B cell (primary cell): ENCODE data around the gene PIWIL4.

ENCODE experiments used
- CTCF ChIP-seq: fragments of 200-600 bp; IDR thresholded peaks from one replicate; pipeline ENCODE4 v1.8.0; 2022; ENCODE audit warnings: antibody characterized with exemption, mild to moderate bottlenecking
- EZH2 ChIP-seq: IDR thresholded peaks from 2 replicates; pipeline ENCODE4 v1.6.1; 2012; ENCODE audit warnings: borderline replicate concordance, low read depth, mild to moderate bottlenecking, moderate library complexity, low read length; ENCODE audit not compliant: insufficient read depth, poor library complexity, severe bottlenecking

DNA sequence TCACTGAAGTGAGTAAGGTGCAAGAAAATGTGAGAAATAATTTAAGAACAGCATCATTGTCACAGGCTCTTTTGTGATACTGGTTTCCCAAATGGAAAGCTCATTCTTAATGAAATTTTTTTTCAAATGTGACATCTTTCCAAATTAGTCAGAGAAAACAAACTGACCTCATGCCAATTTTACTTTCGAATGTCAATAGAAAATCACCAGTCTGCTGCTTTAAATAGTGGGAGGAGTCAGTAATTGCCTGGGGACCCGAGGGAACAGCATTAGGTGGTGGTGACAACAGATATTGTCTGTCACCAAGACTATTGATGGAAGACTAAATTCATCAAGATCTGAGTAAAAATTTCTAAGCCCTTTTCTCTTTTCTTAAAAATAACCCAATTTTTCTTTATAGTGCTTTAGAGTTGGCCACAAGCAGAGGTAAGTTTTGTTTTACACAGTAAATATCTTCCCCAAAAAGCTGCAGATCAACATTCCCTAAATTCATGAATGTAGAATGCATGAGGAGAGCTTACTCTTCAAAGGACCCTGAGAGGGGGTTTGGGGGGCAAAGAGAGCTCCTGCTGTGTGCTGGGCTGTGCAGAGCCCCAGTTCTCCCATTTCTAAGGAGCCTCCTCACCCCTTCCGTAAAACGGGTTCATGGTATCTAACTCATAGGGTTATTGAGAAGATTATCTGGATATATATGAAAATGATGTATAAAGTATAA, 95.1 kb downstream of the PIWIL4 start:
- TF ChIP-seq EZH2 (no peak), CTCF (no peak)
